Transverse colon (tissue), 4 donors: Measurements from ENCODE around the gene BNIP3. TPM values are rescaled to one million over a fixed set of nuclear protein-coding genes. Genes with fewer than 3 reads are reported as not detected.

ENCODE experiments used
- DNase-seq: peaks from one replicate; pipeline ENCODE4 v3.0.0-alpha.2; 2019
- H3K27ac ChIP-seq, 4 donors: fragments of 200-600 bp; sonication (generic); 2 replicates each; pipeline ENCODE4 v1.5.1; 2016 to 2018; ENCODE audit warnings: inconsistent platforms in 4 of 4
- H3K27me3 ChIP-seq: fragments of 200-600 bp; sonication (generic); 2 replicates; pipeline ENCODE4 v1.5.1; 2017; ENCODE audit warnings: inconsistent platforms
- H3K36me3 ChIP-seq, 4 donors: fragments of 200-600 bp; sonication (generic); 2 replicates each; pipeline ENCODE4 v1.5.1; 2017 to 2019; ENCODE audit warnings: inconsistent platforms in 4 of 4
- H3K4me1 ChIP-seq, 4 donors: fragments of 200-600 bp; sonication (generic); 2 replicates each; pipeline ENCODE4 v1.5.1; 2017 to 2020; ENCODE audit warnings: inconsistent platforms in 4 of 4
- H3K4me3 ChIP-seq, 4 donors: fragments of 200-600 bp; sonication (generic); 1 replicate in 1 of 4; 2 replicates in 3 of 4; pipeline versions ENCODE4 v1.5.1 to v1.6.1; 2017 to 2019; ENCODE audit warnings: inconsistent platforms in 4 of 4
- H3K9me3 ChIP-seq, 2 donors: fragments of 200-600 bp; sonication (generic); 2 replicates each; pipeline ENCODE4 v1.5.1; 2017 to 2019; ENCODE audit warnings: inconsistent platforms in 2 of 2
- EP300 ChIP-seq: sonication (generic); formaldehyde crosslinking; IDR thresholded peaks from one replicate; pipeline ENCODE4 v1.6.1; 2017; ENCODE audit warnings: antibody characterized with exemption, low read depth
- POLR2A ChIP-seq: fragments of 450-650 bp; IDR thresholded peaks from one replicate; pipeline ENCODE4 v1.6.1; 2016; ENCODE audit warnings: antibody characterized with exemption, mild to moderate bottlenecking, moderate library complexity
- POLR2AphosphoS5 ChIP-seq, 3 donors: sonication (generic); formaldehyde crosslinking; IDR thresholded peaks; one replicate each; pipeline ENCODE4 v1.6.1; 2016; ENCODE audit warnings: antibody characterized with exemption in 3 of 3
- WGBS, 2 donors: methylation state at CpG; one replicate each; pipeline ENCODE4 v1.1.5; 2018; ENCODE audit warnings: low coverage in 1 of 2; 5-methylcytosine and 5-hydroxymethylcytosine counted together
- in situ Hi-C, 4 donors: fragments of 200-750 bp; cut with MboI; loops; one replicate each; pipeline versions ENCODE4 v1.15.0 to v1.15.1; 2017; ENCODE audit warnings: low sequenced_read_pairs in 3 of 4, low pct_ligation_motif_present in 1 of 4, low pct_unique_long_range_greater_than_20kb in 1 of 4
- intact Hi-C: fragments of 100-400 bp; cut with DNase I; formaldehyde crosslinking; loops from one replicate; pipeline ENCODE4 v1.15.1; 2023; ENCODE audit warnings: low total_unique reads
- total RNA-seq, 4 donors: library from RNA; depleted of rRNA; stranded (reverse); fragments of >200 nt; gene quantifications; one replicate each; pipeline ENCODE4 v1.1.0, GENCODE V29; 2016
- TF ChIP-seq, protein P1 (sequence below), 5 experiments: fragments of 200-600 bp in 3 of 5; fragments of 450-650 bp in 2 of 5; sonication (generic) in 3 of 5; IDR thresholded peaks; 1 replicate in 2 of 5; 2 replicates in 3 of 5; pipeline ENCODE4 v1.5.1; 2016 to 2017; ENCODE audit warnings: antibody characterized with exemption in 5 of 5, inconsistent platforms in 3 of 5, mild to moderate bottlenecking in 2 of 5, moderate library complexity in 1 of 5

Gene BNIP3
- total RNA-seq, 4 donors from 2014 or later = 9.7 to 36.8 (median 27.6) TPM

DNA sequence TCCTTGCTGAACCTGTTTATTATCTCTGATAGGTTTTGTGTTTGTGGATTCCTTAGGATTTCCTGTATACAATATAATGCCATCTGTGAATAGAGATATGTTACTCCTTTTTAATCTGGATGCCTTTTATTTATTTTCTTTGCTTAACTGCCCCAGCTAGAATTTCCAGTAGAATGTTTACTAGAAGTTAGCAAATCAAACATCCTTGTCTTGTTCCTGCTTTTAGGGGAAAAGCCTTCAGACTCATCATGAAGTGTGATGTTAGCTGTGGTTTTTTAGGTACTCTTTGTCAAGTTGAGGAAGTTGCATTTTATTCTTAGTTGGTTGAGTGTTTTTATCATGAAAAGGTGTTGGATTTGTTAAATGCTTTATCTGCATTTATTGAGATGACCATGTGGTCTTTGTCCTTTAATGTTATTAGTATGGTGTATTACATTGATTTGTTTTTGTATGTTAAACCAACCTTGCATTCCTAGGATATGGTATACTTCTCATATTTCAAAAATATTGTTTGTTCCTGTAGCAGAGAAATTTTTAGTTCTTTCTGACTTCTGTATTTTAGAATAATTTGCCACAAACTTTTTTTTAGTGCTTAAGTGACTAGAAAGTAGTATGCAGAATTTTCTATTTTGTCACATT, 56.6 kb downstream of the BNIP3 start:
- Histone ChIP-seq H3K36me3 (no peaks in the 10 kb centered on the region), H3K27ac (no peak overlapping the region), H3K4me3 (no peak overlapping the region), H3K4me1 (peaks cover 0 to 13% (median 2%) of the 10 kb centered on the region in 4 donors), H3K9me3 (peaks cover 5 to 8% of the 10 kb centered on the region in 2 donors), H3K27me3 (no peaks in the 10 kb centered on the region)
- in situ Hi-C loops = no loop called here
- no peak for TF ChIP-seq POLR2A
- no peak for TF ChIP-seq POLR2AphosphoS5 (IDR thresholded peaks at IDR 0.05)
- TF ChIP-seq, protein P1, sequence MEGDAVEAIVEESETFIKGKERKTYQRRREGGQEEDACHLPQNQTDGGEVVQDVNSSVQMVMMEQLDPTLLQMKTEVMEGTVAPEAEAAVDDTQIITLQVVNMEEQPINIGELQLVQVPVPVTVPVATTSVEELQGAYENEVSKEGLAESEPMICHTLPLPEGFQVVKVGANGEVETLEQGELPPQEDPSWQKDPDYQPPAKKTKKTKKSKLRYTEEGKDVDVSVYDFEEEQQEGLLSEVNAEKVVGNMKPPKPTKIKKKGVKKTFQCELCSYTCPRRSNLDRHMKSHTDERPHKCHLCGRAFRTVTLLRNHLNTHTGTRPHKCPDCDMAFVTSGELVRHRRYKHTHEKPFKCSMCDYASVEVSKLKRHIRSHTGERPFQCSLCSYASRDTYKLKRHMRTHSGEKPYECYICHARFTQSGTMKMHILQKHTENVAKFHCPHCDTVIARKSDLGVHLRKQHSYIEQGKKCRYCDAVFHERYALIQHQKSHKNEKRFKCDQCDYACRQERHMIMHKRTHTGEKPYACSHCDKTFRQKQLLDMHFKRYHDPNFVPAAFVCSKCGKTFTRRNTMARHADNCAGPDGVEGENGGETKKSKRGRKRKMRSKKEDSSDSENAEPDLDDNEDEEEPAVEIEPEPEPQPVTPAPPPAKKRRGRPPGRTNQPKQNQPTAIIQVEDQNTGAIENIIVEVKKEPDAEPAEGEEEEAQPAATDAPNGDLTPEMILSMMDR (IDR thresholded peaks at IDR 0.05) = no peak
- TF ChIP-seq EP300 = no peak
- no peak for DNase-seq
- intact Hi-C loops = no loop called here

DNA sequence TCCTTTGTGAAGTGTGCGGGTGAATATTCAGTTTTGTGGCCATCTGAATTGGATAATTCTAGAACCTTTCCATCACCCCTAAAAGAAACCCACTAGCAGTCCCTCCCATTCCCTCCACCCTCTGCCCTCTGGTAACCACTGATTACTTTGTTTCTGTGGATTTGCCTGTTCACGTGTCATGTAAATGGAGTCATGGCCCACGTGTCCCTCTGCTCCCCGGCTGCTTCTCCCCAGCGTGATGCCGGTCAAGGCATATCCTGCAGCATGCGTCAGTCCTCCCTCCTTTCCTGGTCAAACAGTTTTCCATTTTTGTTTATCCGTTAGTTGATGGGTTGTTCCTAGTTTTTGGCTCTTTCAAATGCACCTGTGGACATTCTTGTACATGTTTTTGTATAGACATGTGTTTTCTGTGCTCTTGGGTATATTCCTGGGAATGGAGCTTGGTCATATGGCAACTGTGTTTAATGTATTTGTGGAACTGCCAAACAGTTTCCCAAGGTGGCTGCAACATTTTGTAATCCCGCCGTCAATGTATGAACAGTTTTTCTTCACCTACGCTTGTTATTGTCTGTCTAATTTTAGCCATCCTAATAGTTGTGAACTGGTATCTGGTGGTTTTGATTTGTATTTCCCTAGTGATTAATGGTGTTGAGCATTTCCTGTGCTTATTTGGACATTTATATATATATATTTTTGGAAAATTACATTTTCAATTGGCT, 58.5 kb downstream of the BNIP3 start:
- no peak overlapping the region for H3K27ac ChIP-seq
- intact Hi-C loops (no loop called here), in situ Hi-C loops (no loop called here)
- H3K4me3 ChIP-seq = no peak overlapping the region
- 92 to 97% methylated on average over 11 of the region's 11 CpGs for WGBS, 2 donors
- no peaks in the 10 kb centered on the region for H3K27me3 ChIP-seq
- peaks cover 0 to 4% (median 2%) of the 10 kb centered on the region in 4 donors for H3K4me1 ChIP-seq
- no peaks in the 10 kb centered on the region for H3K36me3 ChIP-seq
- TF ChIP-seq POLR2A (no peak), EP300 (no peak), POLR2AphosphoS5 (IDR thresholded peaks at IDR 0.05) (no peak)
- TF ChIP-seq, protein P1 (IDR thresholded peaks at IDR 0.05) = no peak
- DNase-seq = no peak
- H3K9me3 ChIP-seq = peaks cover 5 to 8% of the 10 kb centered on the region in 2 donors

DNA sequence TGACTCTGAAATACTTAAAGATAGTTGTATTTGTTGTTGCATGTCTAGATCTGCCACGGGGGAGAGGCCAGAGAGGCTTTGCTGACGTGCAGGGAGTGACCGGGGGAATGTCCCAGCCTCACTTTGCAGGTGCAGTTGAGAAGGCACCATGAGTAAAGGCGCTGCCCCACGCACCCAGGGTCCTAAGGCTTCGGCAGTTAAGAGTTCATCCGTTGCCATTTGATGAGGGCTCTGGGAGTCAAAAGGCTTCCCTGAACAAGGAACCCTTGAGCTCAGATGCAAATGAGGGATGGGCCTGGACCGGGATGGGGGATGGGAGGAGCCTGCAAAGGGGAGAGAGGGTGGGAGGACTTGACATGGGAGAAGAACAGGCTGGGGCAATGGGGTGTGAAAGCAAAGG, 60.5 kb downstream of the BNIP3 start:
- Histone ChIP-seq H3K4me3 (no peak overlapping the region), H3K9me3 (peaks cover 5 to 8% of the 10 kb centered on the region in 2 donors), H3K4me1 (peaks cover 0 to 4% (median 0%) of the 10 kb centered on the region in 4 donors), H3K27ac (no peak overlapping the region), H3K36me3 (no peaks in the 10 kb centered on the region), H3K27me3 (no peaks in the 10 kb centered on the region)
- in situ Hi-C loops = no loop called here
- TF ChIP-seq, protein P1 (IDR thresholded peaks at IDR 0.05) = no peak
- TF ChIP-seq EP300 = no peak
- TF ChIP-seq POLR2A = no peak
- TF ChIP-seq POLR2AphosphoS5 (IDR thresholded peaks at IDR 0.05) = no peak
- intact Hi-C loops = no loop called here
- 77 to 78% methylated on average over 6 to 8 of the region's 8 CpGs for WGBS, 2 donors
- DNase-seq = no peak

DNA sequence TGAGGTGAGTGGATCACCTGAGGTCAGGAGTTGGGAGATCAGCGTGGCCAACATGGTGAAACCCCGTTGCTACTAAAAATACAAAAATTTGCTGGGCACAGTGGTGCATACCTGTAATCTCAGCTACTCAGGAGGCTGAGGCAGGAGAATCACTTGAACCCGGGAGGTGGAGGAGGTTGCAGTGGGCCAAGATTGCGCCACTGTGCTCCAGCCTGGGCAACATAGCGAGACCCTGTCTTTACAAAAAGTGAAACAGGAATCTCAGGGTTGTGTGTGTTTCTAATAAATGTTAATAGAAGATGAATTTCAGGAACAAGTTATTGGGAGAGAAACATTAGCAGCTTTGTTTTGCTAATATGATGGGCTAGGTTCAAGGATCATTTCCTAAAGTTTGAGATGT, 61.0 kb downstream of the BNIP3 start:
- no peaks in the 10 kb centered on the region for H3K27me3 ChIP-seq
- TF ChIP-seq, protein P1 (IDR thresholded peaks at IDR 0.05) = no peak
- TF ChIP-seq EP300 (no peak), POLR2AphosphoS5 (IDR thresholded peaks at IDR 0.05) (no peak), POLR2A (no peak)
- peaks cover 5 to 8% of the 10 kb centered on the region in 2 donors for H3K9me3 ChIP-seq
- no peak overlapping the region for H3K4me3 ChIP-seq
- 78 to 96% methylated on average over 5 of the region's 5 CpGs for WGBS, 2 donors
- in situ Hi-C loops = no loop called here
- intact Hi-C loops = no loop called here
- H3K27ac ChIP-seq = no peak overlapping the region
- no peak for DNase-seq
- no peaks in the 10 kb centered on the region for H3K36me3 ChIP-seq
- peaks cover 0 to 4% (median 0%) of the 10 kb centered on the region in 4 donors for H3K4me1 ChIP-seq
